GM10266 (cell line): ENCODE measurements around the gene PTBP1.
A peak's percentile ranks its signal among the peaks of the same experiment; 100 is the strongest.
"Not testable (repeated sequence)": the region's sequence is repeated elsewhere in the genome, so short reads cannot be mapped to it uniquely, and the experiment has no call there.

Experiments
- DNase-seq: peaks from one replicate; pipeline ENCODE4 v3.0.0; 2012; ENCODE audit errors: extremely low spot score
- CTCF ChIP-seq: IDR thresholded peaks from 2 replicates; pipeline ENCODE4 v1.5.1; 2012; ENCODE audit warnings: mild to moderate bottlenecking, low read depth; ENCODE audit not compliant: control insufficient read depth, insufficient read depth; ENCODE audit errors: missing control alignments

The PTBP1 gene

GRCh38 chr19:812747-813218, 15.5 kb downstream of the PTBP1 start:
- no peak for TF ChIP-seq CTCF

GRCh38 chr19:813219-814151, 16.2 kb downstream of the PTBP1 start:
- peak; percentile 62 for DNase-seq
- TF ChIP-seq CTCF, result no peak

More at GRCh38 chr19:812747-813218, 15.5 kb downstream of the PTBP1 start:
- DNase-seq, result peak; percentile 35

- DNase-seq, result peak; percentile 45
- no peak for TF ChIP-seq CTCF
Measured at GRCh38 chr19:814152-815078, 17.2 kb downstream of the PTBP1 start.

GRCh38 chr19:815079-815774, 18.0 kb downstream of the PTBP1 start:
- peak; percentile 49 for DNase-seq
- TF ChIP-seq CTCF, result no peak

GRCh38 chr19:815775-816499, 18.7 kb downstream of the PTBP1 start:
- peak; percentile 29 for DNase-seq
- no peak for TF ChIP-seq CTCF

GRCh38 chr19:816500-816857, 19.2 kb downstream of the PTBP1 start:
- no peak for TF ChIP-seq CTCF
- no peak for DNase-seq

- not testable (repeated sequence) for DNase-seq
Measured at GRCh38 chr19:820212-820611, 23.0 kb downstream of the PTBP1 start.
